Immature natural killer cell (primary cell): ENCODE results near the gene VPS9D1. TPM values are rescaled to one million over a fixed set of nuclear protein-coding genes. Genes with fewer than 3 reads are reported as not detected.

Source experiments
- DNase-seq, 3 donors: peaks; one replicate each; pipeline ENCODE4 v3.0.0; 2022; ENCODE audit warnings: mixed read lengths in 1 of 3
- H3K27ac Mint-ChIP-seq, 6 donors: one replicate each; pipeline ENCODE4 v1.8.0; 2020; ENCODE audit warnings: mixed read lengths in 6 of 6, mild to moderate bottlenecking in 5 of 6, inconsistent platforms in 4 of 6, moderate library complexity in 3 of 6
- H3K27me3 Mint-ChIP-seq, 3 donors: one replicate each; pipeline ENCODE4 v1.8.0; 2020 to 2021; ENCODE audit warnings: low read depth in 3 of 3, mild to moderate bottlenecking in 3 of 3, mixed read lengths in 3 of 3, moderate library complexity in 3 of 3, inconsistent platforms in 1 of 3
- H3K36me3 Mint-ChIP-seq, 3 donors: one replicate each; pipeline ENCODE4 v1.8.0; 2020; ENCODE audit warnings: mixed read lengths in 3 of 3, inconsistent platforms in 2 of 3, mild to moderate bottlenecking in 2 of 3
- H3K4me1 Mint-ChIP-seq, 2 donors: one replicate each; pipeline ENCODE4 v1.8.0; 2020; ENCODE audit warnings: inconsistent platforms in 2 of 2, mild to moderate bottlenecking in 2 of 2, mixed read lengths in 2 of 2, moderate library complexity in 1 of 2
- H3K4me3 Mint-ChIP-seq, 5 donors: one replicate each; pipeline ENCODE4 v1.8.0; 2020; ENCODE audit warnings: mild to moderate bottlenecking in 5 of 5, mixed read lengths in 5 of 5, inconsistent platforms in 3 of 5, moderate library complexity in 3 of 5
- H3K9me3 Mint-ChIP-seq, 6 donors: one replicate each; pipeline ENCODE4 v1.8.0; 2020; ENCODE audit warnings: mild to moderate bottlenecking in 6 of 6, mixed read lengths in 6 of 6, inconsistent platforms in 4 of 6, moderate library complexity in 3 of 6
- polyA plus RNA-seq, 3 donors: library from polyadenylated mRNA; unstranded; fragments of 300-500 nt; fragmentation: Illumina TruSeq; gene quantifications; one replicate each; pipeline ENCODE4 v1.2.3, GENCODE V29; 2021

VPS9D1 gene
- polyA plus RNA-seq, 3 donors from 2014 or later, result 0.65 to 1.3 (median 0.96) TPM

- Mint-ChIP-seq H3K9me3 (no peaks in the 10 kb centered on the region), H3K36me3 (peaks cover 12 to 38% (median 12%) of the 10 kb centered on the region in 3 donors), H3K27me3 (peaks cover 15 to 25% (median 19%) of the 10 kb centered on the region in 3 donors), H3K27ac (peak overlapping the region; percentile 22 to 76 (median 46)), H3K4me1 (peaks cover 45 to 51% of the 10 kb centered on the region in 2 donors), H3K4me3 (no peak overlapping the region)
- DNase-seq, result no peak
These were observed 20.8 kb upstream of the VPS9D1 start for GRCh38 chr16:89741342-89742014.

GRCh38 chr16:89739383-89739782, 18.7 kb upstream of the VPS9D1 start:
- Mint-ChIP-seq H3K4me1 (peaks cover 58 to 63% of the 10 kb centered on the region in 2 donors), H3K4me3 (no peak overlapping the region), H3K27me3 (peaks cover 18 to 27% (median 25%) of the 10 kb centered on the region in 3 donors), H3K27ac (peak overlapping the region in 5 of 6 donors; percentile 23 to 89 (median 60)), H3K9me3 (no peaks in the 10 kb centered on the region), H3K36me3 (peaks cover 15 to 45% (median 16%) of the 10 kb centered on the region in 3 donors)
- DNase-seq, result no peak

- peaks cover 16 to 51% (median 17%) of the 10 kb centered on the region in 3 donors for H3K36me3 Mint-ChIP-seq
- H3K27me3 Mint-ChIP-seq, result peaks cover 18 to 27% (median 25%) of the 10 kb centered on the region in 3 donors
- no peak for DNase-seq
- peak overlapping the region; percentile 23 to 95 (median 90) for H3K27ac Mint-ChIP-seq
- H3K9me3 Mint-ChIP-seq, result no peaks in the 10 kb centered on the region
- no peak overlapping the region for H3K4me3 Mint-ChIP-seq
- H3K4me1 Mint-ChIP-seq, result peaks cover 60 to 67% of the 10 kb centered on the region in 2 donors
These were observed 18.0 kb upstream of the VPS9D1 start for GRCh38 chr16:89738538-89739317.

GRCh38 chr16:89738072-89738377, 17.3 kb upstream of the VPS9D1 start:
- H3K4me3 Mint-ChIP-seq, result peak overlapping the region; percentile 57 to 79 (median 72)
- peak overlapping the region; percentile 81 to 95 (median 90) for H3K27ac Mint-ChIP-seq
- no peak for DNase-seq
- H3K36me3 Mint-ChIP-seq, result peaks cover 17 to 55% (median 18%) of the 10 kb centered on the region in 3 donors
- peaks cover 22 to 32% (median 25%) of the 10 kb centered on the region in 3 donors for H3K27me3 Mint-ChIP-seq
- no peaks in the 10 kb centered on the region for H3K9me3 Mint-ChIP-seq
- peaks cover 60 to 65% of the 10 kb centered on the region in 2 donors for H3K4me1 Mint-ChIP-seq

- H3K27me3 Mint-ChIP-seq, result peaks cover 25 to 36% (median 25%) of the 10 kb centered on the region in 3 donors
- no peaks in the 10 kb centered on the region for H3K9me3 Mint-ChIP-seq
- peak overlapping the region; percentile 81 to 95 (median 90) for H3K27ac Mint-ChIP-seq
- peaks cover 17 to 57% (median 22%) of the 10 kb centered on the region in 3 donors for H3K36me3 Mint-ChIP-seq
- H3K4me1 Mint-ChIP-seq, result peaks cover 60 to 65% of the 10 kb centered on the region in 2 donors
- peak overlapping the region; percentile 57 to 79 (median 72) for H3K4me3 Mint-ChIP-seq
- peak; percentile 68 to 80 (median 75) for DNase-seq
These were observed 16.8 kb upstream of the VPS9D1 start for GRCh38 chr16:89737341-89738071.

GRCh38 chr16:89736554-89736953, 15.9 kb upstream of the VPS9D1 start:
- Mint-ChIP-seq H3K4me3 (peak overlapping the region; percentile 57 to 79 (median 72)), H3K27me3 (peaks cover 25 to 36% (median 25%) of the 10 kb centered on the region in 3 donors), H3K36me3 (peaks cover 22 to 65% (median 28%) of the 10 kb centered on the region in 3 donors), H3K27ac (peak overlapping the region; percentile 81 to 95 (median 90)), H3K9me3 (no peaks in the 10 kb centered on the region), H3K4me1 (peaks cover 68 to 73% of the 10 kb centered on the region in 2 donors)
- no peak for DNase-seq

- Mint-ChIP-seq H3K4me1 (peaks cover 69 to 75% of the 10 kb centered on the region in 2 donors), H3K27me3 (peaks cover 24 to 34% (median 34%) of the 10 kb centered on the region in 3 donors), H3K27ac (peak overlapping the region in 2 of 6 donors; percentile 35 to 60), H3K36me3 (peaks cover 21 to 63% (median 28%) of the 10 kb centered on the region in 3 donors), H3K4me3 (no peak overlapping the region), H3K9me3 (no peaks in the 10 kb centered on the region)
- no peak for DNase-seq
These were observed 13.1 kb upstream of the VPS9D1 start for GRCh38 chr16:89733792-89734191.

- DNase-seq, result no peak
- Mint-ChIP-seq H3K9me3 (no peaks in the 10 kb centered on the region), H3K4me1 (peaks cover 66 to 73% of the 10 kb centered on the region in 2 donors), H3K27ac (peak overlapping the region in 4 of 6 donors; percentile 45 to 74 (median 66)), H3K27me3 (peaks cover 22 to 36% (median 32%) of the 10 kb centered on the region in 3 donors), H3K36me3 (peaks cover 21 to 60% (median 28%) of the 10 kb centered on the region in 3 donors), H3K4me3 (peak overlapping the region in 1 of 5 donors; percentile 12)
These were observed 12.6 kb upstream of the VPS9D1 start for GRCh38 chr16:89733322-89733721.

GRCh38 chr16:89732918-89733242, 12.2 kb upstream of the VPS9D1 start:
- Mint-ChIP-seq H3K27me3 (peaks cover 22 to 39% (median 31%) of the 10 kb centered on the region in 3 donors), H3K4me1 (peaks cover 64 to 71% of the 10 kb centered on the region in 2 donors), H3K27ac (peak overlapping the region; percentile 45 to 75 (median 68)), H3K9me3 (no peaks in the 10 kb centered on the region), H3K36me3 (peaks cover 21 to 57% (median 27%) of the 10 kb centered on the region in 3 donors), H3K4me3 (peak overlapping the region in 1 of 5 donors; percentile 12)
- DNase-seq, result no peak

GRCh38 chr16:89732142-89732917, 11.6 kb upstream of the VPS9D1 start:
- Mint-ChIP-seq H3K4me1 (peaks cover 64 to 71% of the 10 kb centered on the region in 2 donors), H3K27ac (peak overlapping the region; percentile 62 to 79 (median 74)), H3K4me3 (peak overlapping the region in 2 of 5 donors; percentile 33 to 45), H3K36me3 (peaks cover 19 to 57% (median 27%) of the 10 kb centered on the region in 3 donors), H3K9me3 (no peaks in the 10 kb centered on the region), H3K27me3 (peaks cover 22 to 39% (median 30%) of the 10 kb centered on the region in 3 donors)
- DNase-seq, result no peak

GRCh38 chr16:89730610-89731234, 10.0 kb upstream of the VPS9D1 start:
- Mint-ChIP-seq H3K27ac (peak overlapping the region in 3 of 6 donors; percentile 48 to 69 (median 49)), H3K36me3 (peaks cover 25 to 57% (median 31%) of the 10 kb centered on the region in 3 donors), H3K9me3 (no peaks in the 10 kb centered on the region), H3K4me1 (peaks cover 63 to 73% of the 10 kb centered on the region in 2 donors), H3K27me3 (peaks cover 20 to 40% (median 28%) of the 10 kb centered on the region in 3 donors), H3K4me3 (no peak overlapping the region)
- no peak for DNase-seq

- H3K4me3 Mint-ChIP-seq, result peak overlapping the region in 2 of 5 donors; percentile 35 to 63
These were observed 9.3 kb upstream of the VPS9D1 start for GRCh38 chr16:89729863-89730593.

More at GRCh38 chr16:89729863-89730593, 9.3 kb upstream of the VPS9D1 start:
- Mint-ChIP-seq H3K4me1 (peaks cover 56 to 70% of the 10 kb centered on the region in 2 donors), H3K9me3 (no peaks in the 10 kb centered on the region), H3K36me3 (peaks cover 25 to 52% (median 31%) of the 10 kb centered on the region in 3 donors), H3K27me3 (peaks cover 20 to 40% (median 27%) of the 10 kb centered on the region in 3 donors), H3K27ac (peak overlapping the region; percentile 40 to 81 (median 68))
- DNase-seq, result no peak
